ENCODE results near the gene MVK. TPM values are rescaled to one million over a fixed set of nuclear protein-coding genes. Genes with fewer than 3 reads are reported as not detected.

Gene MVK
- total and polyA plus RNA-seq, 2 experiments from 2014 or later: 16.7 to 40.1 TPM

GRCh38 chr12:109567296-109567695, 6.3 kb upstream of the MVK start (continued):
- TF ChIP-seq CTCF (conservative IDR thresholded peaks at IDR 0.05; ENCODE audit: low read depth in 2 of 2) (no peak), STAT1 (IDR thresholded peaks at IDR 0.05; ENCODE audit: unreplicated experiment) (no peak), EZH2phosphoT487 (IDR thresholded peaks at IDR 0.05; ENCODE audit: unreplicated experiment) (no peak), ZNF331 (CRISPR knock-in tag; IDR thresholded peaks at IDR 0.05; ENCODE audit: low read depth) (no peak), ZNF462 (CRISPR knock-in tag; IDR thresholded peaks at IDR 0.05) (no peak), CREB1 (CRISPR knock-in tag; IDR thresholded peaks at IDR 0.05; ENCODE audit: low read depth) (no peak), ZNF114 (CRISPR knock-in tag; IDR thresholded peaks at IDR 0.05) (no peak)

GRCh38 chr12:109567967-109568366, 5.6 kb upstream of the MVK start:
- no peaks in the 10 kb centered on the region; the same call in 1 of the 2 replicates for H3K36me3 ChIP-seq (ENCODE audit: insufficient read depth)
- no peak overlapping the region for H2AFZ ChIP-seq
- H3K4me3 ChIP-seq: no peak overlapping the region
- peaks cover 5% of the 10 kb centered on the region for H3K4me1 Mint-ChIP-seq
- no peak overlapping the region for H3K4me3 Mint-ChIP-seq
- DNase-seq (ENCODE audit: low spot score) (no peak), ATAC-seq (no peak)
- H3K27ac Mint-ChIP-seq: no peak overlapping the region
- peaks cover 5% of the 10 kb centered on the region; the same call in 1 of the 2 replicates for H3K9me2 ChIP-seq (ENCODE audit: insufficient read depth)
- no peak overlapping the region for H3K4me2 ChIP-seq
- H3F3A ChIP-seq (replicated peaks; ENCODE audit: low read depth): no peaks in the 10 kb centered on the region
- no peaks in the 10 kb centered on the region for H3K27me3 ChIP-seq (ENCODE audit: insufficient read depth)
- H3K9me3 Mint-ChIP-seq: no peaks in the 10 kb centered on the region
- no peaks in the 10 kb centered on the region for H4K20me1 ChIP-seq (replicated peaks; ENCODE audit: insufficient read depth)
- no peak overlapping the region for H3K27ac ChIP-seq (ENCODE audit: low read depth)
- peaks cover 8% of the 10 kb centered on the region for H3K27me3 Mint-ChIP-seq (ENCODE audit: insufficient read depth, low read depth, poor library complexity)
- H3K4me1 ChIP-seq (ENCODE audit: insufficient read depth): peaks cover 4% of the 10 kb centered on the region; the same call in 1 of the 2 replicates
- H3K36me3 Mint-ChIP-seq (ENCODE audit: low read depth): peaks cover 26% of the 10 kb centered on the region
- H3K79me2 ChIP-seq (replicated peaks; ENCODE audit: insufficient read depth): no peaks in the 10 kb centered on the region
- TF ChIP-seq ZNF462 (CRISPR knock-in tag; IDR thresholded peaks at IDR 0.05): no peak
